Measurements from ENCODE around the gene ADIPOQ.

- TF ChIP-seq, protein P1, sequence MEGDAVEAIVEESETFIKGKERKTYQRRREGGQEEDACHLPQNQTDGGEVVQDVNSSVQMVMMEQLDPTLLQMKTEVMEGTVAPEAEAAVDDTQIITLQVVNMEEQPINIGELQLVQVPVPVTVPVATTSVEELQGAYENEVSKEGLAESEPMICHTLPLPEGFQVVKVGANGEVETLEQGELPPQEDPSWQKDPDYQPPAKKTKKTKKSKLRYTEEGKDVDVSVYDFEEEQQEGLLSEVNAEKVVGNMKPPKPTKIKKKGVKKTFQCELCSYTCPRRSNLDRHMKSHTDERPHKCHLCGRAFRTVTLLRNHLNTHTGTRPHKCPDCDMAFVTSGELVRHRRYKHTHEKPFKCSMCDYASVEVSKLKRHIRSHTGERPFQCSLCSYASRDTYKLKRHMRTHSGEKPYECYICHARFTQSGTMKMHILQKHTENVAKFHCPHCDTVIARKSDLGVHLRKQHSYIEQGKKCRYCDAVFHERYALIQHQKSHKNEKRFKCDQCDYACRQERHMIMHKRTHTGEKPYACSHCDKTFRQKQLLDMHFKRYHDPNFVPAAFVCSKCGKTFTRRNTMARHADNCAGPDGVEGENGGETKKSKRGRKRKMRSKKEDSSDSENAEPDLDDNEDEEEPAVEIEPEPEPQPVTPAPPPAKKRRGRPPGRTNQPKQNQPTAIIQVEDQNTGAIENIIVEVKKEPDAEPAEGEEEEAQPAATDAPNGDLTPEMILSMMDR (IDR thresholded peaks at IDR 0.05) = peak in 5 of 6 experiments; percentile 23 to 73 (median 55)
- TF ChIP-seq POLR2A (IDR thresholded peaks at IDR 0.05) = no peak
Measured at GRCh38 chr3:186849374-186849975, 7.0 kb downstream of the ADIPOQ start.

Data from thyroid gland (tissue), 4 donors.